WERI-Rb-1 (cell line): Measurements from ENCODE around the gene NAGK.

Source experiments
- DNase-seq: peaks from one replicate; pipeline ENCODE4 v3.0.0-alpha.2; 2020
- H3K27ac ChIP-seq: fragments of 250-450 bp; sonication (Bioruptor Pico); 2 replicates; pipeline ENCODE4 v1.5.1; 2020; ENCODE audit warnings: mild to moderate bottlenecking, moderate library complexity
- H3K27me3 ChIP-seq: fragments of 250-450 bp; sonication (Bioruptor Pico); 2 replicates; pipeline ENCODE4 v1.5.1; 2021; ENCODE audit warnings: mild to moderate bottlenecking, low read depth, moderate library complexity; ENCODE audit not compliant: insufficient read depth, severe bottlenecking
- H3K36me3 ChIP-seq: fragments of 250-450 bp; sonication (Bioruptor Pico); 2 replicates; pipeline ENCODE4 v1.5.1; 2020; ENCODE audit warnings: mild to moderate bottlenecking, moderate library complexity
- H3K4me3 ChIP-seq: 2 replicates; pipeline ENCODE4 v1.5.1; 2011; ENCODE audit warnings: low read depth, mild to moderate bottlenecking, control low read depth, low read length
- H3K9me3 ChIP-seq: fragments of 250-450 bp; sonication (Bioruptor Pico); 2 replicates; pipeline ENCODE4 v1.5.1; 2021; ENCODE audit warnings: mild to moderate bottlenecking, moderate library complexity; ENCODE audit not compliant: severe bottlenecking
- TF ChIP-seq, protein P1 (sequence below): IDR thresholded peaks from 2 replicates; pipeline ENCODE4 v1.5.1; 2011; ENCODE audit warnings: low read depth, mild to moderate bottlenecking, control low read depth, inconsistent platforms, low read length

The NAGK gene

DNA sequence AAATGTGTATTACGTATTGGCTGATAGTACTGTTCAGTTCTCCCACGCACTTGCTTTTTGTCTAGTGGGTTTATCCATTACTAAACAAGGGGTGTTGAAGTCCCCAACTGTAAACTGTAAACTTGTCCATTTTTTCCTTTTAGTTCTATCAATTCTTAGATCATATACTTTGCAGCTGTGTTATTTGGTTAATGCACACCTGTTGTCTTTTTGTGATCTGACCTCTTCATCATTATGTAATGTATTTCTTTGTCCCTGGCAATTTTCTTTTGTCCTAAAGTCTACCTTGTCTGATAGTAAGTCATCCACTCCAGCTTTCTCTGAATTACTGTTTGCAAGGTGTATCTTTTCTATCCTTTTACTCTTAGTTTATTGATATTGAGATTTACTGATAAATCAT, 39.6 kb downstream of the NAGK start:
- H3K27me3 ChIP-seq, result no peaks in the 10 kb centered on the region
- H3K9me3 ChIP-seq, result no peaks in the 10 kb centered on the region
- H3K36me3 ChIP-seq, result no peaks in the 10 kb centered on the region; the same call in 1 of the 2 replicates
- H3K4me3 ChIP-seq, result no peak overlapping the region
- no peak for DNase-seq
- no peak overlapping the region for H3K27ac ChIP-seq
- TF ChIP-seq, protein P1, sequence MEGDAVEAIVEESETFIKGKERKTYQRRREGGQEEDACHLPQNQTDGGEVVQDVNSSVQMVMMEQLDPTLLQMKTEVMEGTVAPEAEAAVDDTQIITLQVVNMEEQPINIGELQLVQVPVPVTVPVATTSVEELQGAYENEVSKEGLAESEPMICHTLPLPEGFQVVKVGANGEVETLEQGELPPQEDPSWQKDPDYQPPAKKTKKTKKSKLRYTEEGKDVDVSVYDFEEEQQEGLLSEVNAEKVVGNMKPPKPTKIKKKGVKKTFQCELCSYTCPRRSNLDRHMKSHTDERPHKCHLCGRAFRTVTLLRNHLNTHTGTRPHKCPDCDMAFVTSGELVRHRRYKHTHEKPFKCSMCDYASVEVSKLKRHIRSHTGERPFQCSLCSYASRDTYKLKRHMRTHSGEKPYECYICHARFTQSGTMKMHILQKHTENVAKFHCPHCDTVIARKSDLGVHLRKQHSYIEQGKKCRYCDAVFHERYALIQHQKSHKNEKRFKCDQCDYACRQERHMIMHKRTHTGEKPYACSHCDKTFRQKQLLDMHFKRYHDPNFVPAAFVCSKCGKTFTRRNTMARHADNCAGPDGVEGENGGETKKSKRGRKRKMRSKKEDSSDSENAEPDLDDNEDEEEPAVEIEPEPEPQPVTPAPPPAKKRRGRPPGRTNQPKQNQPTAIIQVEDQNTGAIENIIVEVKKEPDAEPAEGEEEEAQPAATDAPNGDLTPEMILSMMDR, result no peak

DNA sequence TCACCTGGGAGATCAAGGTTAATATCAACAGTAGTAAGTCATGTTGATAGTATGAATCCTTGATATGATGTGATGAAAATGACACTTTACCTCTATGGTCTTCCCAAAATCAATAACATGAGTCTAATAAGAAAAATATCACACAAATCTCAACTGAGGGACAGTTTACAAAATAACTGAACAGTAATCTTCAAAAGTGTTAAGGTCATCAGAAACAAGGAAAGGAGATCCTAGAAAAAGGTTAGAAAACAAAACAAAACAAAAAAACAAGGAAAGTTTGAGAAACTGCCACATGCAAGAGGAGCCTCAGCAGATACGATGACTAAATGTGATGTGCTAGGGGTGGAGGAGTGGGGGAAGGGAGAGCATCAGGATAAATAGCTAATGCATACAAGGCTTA, 45.4 kb downstream of the NAGK start:
- peaks cover 17% of the 10 kb centered on the region for H3K36me3 ChIP-seq
- TF ChIP-seq, protein P1, result no peak
- no peaks in the 10 kb centered on the region for H3K9me3 ChIP-seq
- no peak overlapping the region for H3K27ac ChIP-seq
- H3K4me3 ChIP-seq, result no peak overlapping the region
- no peak for DNase-seq
- H3K27me3 ChIP-seq, result no peaks in the 10 kb centered on the region

DNA sequence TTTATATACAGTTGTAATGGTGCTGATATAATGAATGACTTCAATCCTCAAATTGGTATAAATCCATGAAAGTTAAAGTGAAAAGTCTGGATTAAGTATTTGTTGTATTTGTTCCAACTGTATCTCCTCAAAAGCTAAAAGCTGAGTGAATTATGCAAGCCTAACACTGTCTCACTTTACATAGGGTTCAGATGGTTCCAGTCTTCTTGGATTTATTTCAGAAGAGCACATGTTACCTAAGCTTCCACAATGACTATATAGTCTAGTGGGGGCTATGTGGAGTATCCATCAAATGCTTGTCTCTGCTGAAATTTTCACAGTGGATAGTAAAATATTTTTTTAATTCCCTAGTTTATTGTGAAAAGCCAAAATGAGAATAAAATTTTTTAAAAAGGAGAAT, 48.6 kb downstream of the NAGK start:
- Histone ChIP-seq H3K36me3 (peaks cover 43% of the 10 kb centered on the region), H3K4me3 (no peak overlapping the region), H3K9me3 (no peaks in the 10 kb centered on the region), H3K27ac (no peak overlapping the region), H3K27me3 (no peaks in the 10 kb centered on the region)
- TF ChIP-seq, protein P1, result no peak
- no peak for DNase-seq

DNA sequence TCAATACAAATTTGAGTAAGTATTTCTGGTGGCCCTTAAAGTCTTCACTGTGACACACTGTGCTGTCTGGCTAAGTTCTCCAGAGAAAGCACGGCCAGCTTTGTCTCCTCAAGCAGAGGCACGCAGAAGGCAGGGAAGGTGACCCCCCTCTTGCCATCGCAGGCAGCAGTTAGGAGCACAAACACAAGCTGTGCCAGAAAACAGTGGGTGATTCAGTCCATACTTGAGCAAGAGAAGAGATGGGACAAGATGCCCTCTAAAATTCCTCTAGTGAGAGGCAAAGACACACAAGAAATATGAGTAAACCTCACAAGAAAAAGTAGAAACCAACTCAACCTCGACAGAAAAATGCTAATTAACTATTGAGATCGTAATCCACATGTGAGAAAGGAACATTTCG, 51.7 kb downstream of the NAGK start:
- Histone ChIP-seq H3K36me3 (peaks cover 56% of the 10 kb centered on the region), H3K27ac (no peak overlapping the region), H3K4me3 (no peak overlapping the region), H3K27me3 (no peaks in the 10 kb centered on the region), H3K9me3 (no peaks in the 10 kb centered on the region)
- no peak for DNase-seq
- TF ChIP-seq, protein P1, result no peak

DNA sequence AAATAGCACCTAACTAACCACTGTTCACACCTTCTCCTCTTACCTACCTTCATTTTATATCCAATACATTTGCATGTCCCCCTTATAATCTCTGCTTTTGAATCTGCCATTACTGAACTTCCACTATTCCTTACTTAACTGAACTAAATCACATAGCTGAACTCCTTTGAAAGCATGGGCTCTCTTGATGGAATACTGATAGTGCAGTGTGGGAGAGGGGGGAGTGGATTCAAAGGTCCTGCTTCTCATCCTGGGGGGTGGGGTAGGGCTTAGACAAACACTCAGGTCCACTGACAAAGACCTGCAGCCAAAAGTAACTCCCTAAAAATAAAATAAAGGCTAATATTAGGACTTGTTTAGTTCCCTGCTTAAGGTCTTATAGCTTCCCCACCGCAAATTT, 53.0 kb downstream of the NAGK start:
- H3K9me3 ChIP-seq, result no peaks in the 10 kb centered on the region
- no peak for DNase-seq
- H3K4me3 ChIP-seq, result no peak overlapping the region
- no peaks in the 10 kb centered on the region for H3K27me3 ChIP-seq
- TF ChIP-seq, protein P1, result no peak
- peaks cover 49% of the 10 kb centered on the region for H3K36me3 ChIP-seq
- no peak overlapping the region for H3K27ac ChIP-seq
